ENCODE measurements around the gene TBC1D9B.

The TBC1D9B gene

GRCh38 chr5:179907556-179908324 lies at the start of gene TBC1D9B:
Gene TBC1D9B (minus strand): TSS chr5:179907897. CDS start chr5:179907821, 76 bp downstream.
- no peak for FAIRE-seq
- peak; percentile 28 for DNase-seq (ENCODE audit: low spot score)

- FAIRE-seq = no peak
Measured at GRCh38 chr5:179955630-179956029, 47.9 kb upstream of the TBC1D9B start.

GRCh38 chr5:179955062-179955461 lies 47.4 kb upstream of the TBC1D9B start:
- DNase-seq (ENCODE audit: low spot score) (no peak), FAIRE-seq (no peak)

More at GRCh38 chr5:179955630-179956029, 47.9 kb upstream of the TBC1D9B start:
- no peak for DNase-seq (ENCODE audit: low spot score)

- DNase-seq (ENCODE audit: low spot score) (no peak), FAIRE-seq (no peak)
Measured at GRCh38 chr5:179954434-179954833, 46.7 kb upstream of the TBC1D9B start.

GRCh38 chr5:179953987-179954386 lies 46.3 kb upstream of the TBC1D9B start:
- FAIRE-seq (no peak), DNase-seq (ENCODE audit: low spot score) (no peak)

DNA sequence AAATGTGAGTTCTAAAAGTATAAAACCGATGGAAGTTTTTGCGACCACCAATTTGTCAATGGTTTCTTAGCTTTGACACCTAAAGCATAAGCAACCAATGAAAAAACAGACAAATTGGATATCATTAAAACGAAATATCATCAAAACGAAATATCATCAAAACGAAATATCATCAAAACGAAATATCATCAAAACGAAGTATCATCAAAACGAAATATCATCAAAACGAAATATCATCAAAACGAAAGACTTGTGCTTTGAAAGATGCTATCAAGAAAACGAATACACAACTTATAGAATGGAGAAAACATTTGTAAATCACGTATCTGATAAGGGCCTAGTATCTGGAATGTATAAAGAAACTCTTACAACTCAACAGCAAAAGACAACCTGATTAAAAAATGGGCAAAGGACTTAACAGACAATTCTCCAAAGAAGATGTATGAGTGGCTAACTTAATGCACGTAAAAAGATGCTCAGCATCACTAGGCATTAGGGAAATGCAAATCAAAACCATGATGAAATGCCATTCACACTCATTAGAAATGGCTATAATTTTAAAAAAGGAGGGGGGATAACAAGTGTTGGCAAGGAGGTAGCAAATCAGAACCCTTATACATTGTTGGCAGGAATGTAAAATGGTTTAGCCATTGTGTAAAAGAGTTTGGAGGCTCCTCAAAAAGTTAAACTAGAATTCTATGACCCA lies 29.4 kb upstream of the TBC1D9B start:
- DNase-seq (ENCODE audit: low spot score) = peak; percentile 3
- FAIRE-seq = peak; percentile 71

DNA sequence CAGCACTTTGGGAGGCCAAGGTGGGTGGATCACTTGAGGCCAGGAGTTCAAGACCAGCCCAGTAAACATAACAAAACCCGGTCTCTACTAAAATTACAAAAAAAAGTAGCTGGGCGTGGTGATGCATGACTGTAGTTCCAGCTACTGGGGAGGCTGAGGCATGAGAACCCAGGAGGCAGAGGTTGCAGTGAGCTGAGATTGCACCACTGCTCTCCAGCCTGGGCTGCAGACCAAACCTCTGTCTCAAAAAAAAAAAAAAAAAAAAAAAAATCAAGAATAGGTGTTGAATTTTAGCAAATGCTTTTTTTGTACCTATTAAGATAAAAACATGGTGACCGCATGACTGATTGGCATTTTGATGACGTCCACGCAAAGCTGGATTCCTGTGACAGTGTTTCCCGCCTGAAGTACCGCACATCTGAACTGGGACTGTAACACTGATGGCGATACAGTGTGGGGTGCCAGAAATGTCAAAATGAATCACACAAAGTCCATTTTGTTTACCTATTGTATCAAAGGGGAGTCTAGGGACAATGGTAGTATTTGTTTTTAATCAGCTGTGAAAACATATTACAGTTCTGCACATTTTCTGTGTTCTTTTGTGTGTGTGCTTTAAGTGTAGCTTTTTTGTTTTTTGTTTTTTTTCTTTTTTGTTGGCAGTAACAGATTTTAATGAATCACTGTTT lies 23.2 kb upstream of the TBC1D9B start:
- FAIRE-seq = no peak
- peak; percentile 1 for DNase-seq (ENCODE audit: low spot score)

- DNase-seq (ENCODE audit: low spot score) (no peak), FAIRE-seq (no peak)
Measured at GRCh38 chr5:179927824-179928223, 20.1 kb upstream of the TBC1D9B start.

- no peak for DNase-seq (ENCODE audit: low spot score)
- FAIRE-seq = no peak
Measured at GRCh38 chr5:179926657-179927056, 19.0 kb upstream of the TBC1D9B start.

GRCh38 chr5:179923436-179923835 lies 15.7 kb upstream of the TBC1D9B start:
- DNase-seq (ENCODE audit: low spot score) (no peak), FAIRE-seq (no peak)

DNA sequence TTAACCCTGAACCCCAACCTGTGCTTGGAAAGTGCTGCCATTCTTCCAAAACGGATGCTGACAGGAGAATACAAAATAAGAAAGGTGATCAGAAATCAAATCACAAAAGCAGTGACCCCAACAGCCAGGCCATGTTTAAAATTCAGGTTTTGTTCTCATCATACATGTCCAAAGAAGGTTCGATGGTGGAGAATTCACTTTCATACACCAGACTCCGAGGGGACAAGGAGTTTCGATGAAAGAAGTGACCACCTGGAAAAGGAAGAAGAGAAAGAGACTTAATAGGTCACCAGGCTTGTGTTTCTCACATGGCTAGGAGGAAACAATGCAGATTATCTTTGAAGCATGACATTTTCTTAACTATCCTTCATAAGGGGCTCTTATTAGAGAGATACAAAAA lies 12.5 kb upstream of the TBC1D9B start:
- DNase-seq (ENCODE audit: low spot score) (no peak), FAIRE-seq (no peak)

- FAIRE-seq = no peak
- DNase-seq (ENCODE audit: low spot score) = no peak
Measured at GRCh38 chr5:179919487-179920060, 11.9 kb upstream of the TBC1D9B start.

DNA sequence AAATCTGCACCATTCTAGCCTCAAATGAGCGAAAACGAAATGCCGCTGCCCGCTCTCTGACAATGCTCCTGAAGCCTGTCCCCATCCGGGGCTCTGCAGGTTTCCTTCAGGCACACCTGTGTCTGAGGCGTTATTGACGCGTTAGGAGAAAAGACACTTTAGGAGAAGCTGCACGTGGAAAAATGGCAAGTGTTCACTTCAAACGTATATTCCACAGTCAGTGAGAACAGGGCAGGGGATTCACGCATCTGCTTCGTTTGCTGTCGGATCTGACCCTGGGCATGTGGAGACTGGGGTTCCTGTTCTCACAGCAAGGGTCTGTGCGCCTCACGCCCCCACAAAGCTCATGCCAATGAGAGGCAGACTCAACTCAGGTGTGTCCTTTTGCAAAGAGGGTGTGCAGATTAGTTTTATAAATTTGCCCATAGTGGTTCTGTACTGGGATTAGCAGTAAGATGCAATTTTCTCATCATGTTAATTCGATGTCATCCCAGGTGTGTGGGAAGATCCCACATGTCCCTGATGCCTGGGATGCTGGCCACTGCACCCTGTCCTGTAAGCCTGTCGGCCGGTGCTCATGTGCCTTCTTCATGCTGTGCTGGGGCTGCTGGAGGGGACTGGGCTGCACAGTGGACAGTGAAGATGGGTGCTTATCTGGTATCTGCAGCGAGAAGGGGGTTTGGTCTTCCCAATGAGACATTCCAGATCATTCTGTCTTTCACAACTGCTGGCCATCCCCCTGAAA lies 11.2 kb upstream of the TBC1D9B start:
- FAIRE-seq (no peak), DNase-seq (ENCODE audit: low spot score) (no peak)

- no peak for DNase-seq (ENCODE audit: low spot score)
- no peak for FAIRE-seq
Measured at GRCh38 chr5:179916523-179916922, 8.8 kb upstream of the TBC1D9B start.

GRCh38 chr5:179915406-179915935 lies 7.8 kb upstream of the TBC1D9B start:
- FAIRE-seq = no peak
- DNase-seq (ENCODE audit: low spot score) = no peak

DNA sequence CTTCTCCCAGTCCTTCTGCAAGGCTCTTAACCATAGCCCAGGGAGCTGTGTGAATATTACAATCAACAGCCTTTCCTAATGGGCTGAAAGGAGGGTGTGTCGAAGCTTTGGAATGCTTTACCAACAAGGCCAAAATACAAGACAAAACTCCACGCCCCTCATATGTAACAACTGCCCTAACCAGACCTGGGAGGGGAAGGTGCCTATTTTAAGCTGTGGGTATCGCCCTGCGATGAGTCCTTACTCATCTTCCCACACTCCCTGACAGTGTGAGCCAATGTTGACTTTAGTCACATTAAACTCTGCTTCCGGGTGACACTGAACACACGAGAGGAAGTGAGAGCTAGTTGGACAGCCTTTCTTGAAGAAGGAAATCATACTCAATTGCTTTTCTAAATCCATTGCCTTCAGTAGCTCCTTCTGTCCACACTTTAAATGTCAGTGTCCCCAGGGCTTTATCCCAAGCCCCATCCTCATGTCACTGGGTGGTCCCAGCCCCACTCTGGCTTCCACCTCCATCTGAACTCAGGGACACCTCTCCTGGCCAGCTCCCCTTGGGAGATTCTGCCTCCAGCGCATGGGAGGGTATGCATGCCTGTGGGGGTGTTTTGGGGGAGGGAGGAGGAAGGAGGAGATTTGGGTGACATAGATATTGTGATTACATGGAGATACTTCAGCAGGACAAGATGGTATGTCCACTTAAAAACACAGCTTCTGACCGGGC lies 6.5 kb upstream of the TBC1D9B start:
- FAIRE-seq (no peak), DNase-seq (ENCODE audit: low spot score) (peak; percentile 39)

- DNase-seq (ENCODE audit: low spot score) (no peak), FAIRE-seq (no peak)
Measured at GRCh38 chr5:179913461-179913860, 5.8 kb upstream of the TBC1D9B start.

GRCh38 chr5:179912951-179913350 lies 5.3 kb upstream of the TBC1D9B start:
- no peak for FAIRE-seq

GRCh38 chr5:179912386-179912785 lies 4.7 kb upstream of the TBC1D9B start:
- FAIRE-seq (no peak), DNase-seq (ENCODE audit: low spot score) (no peak)

More at GRCh38 chr5:179912951-179913350, 5.3 kb upstream of the TBC1D9B start:
- DNase-seq (ENCODE audit: low spot score) = no peak

DNA sequence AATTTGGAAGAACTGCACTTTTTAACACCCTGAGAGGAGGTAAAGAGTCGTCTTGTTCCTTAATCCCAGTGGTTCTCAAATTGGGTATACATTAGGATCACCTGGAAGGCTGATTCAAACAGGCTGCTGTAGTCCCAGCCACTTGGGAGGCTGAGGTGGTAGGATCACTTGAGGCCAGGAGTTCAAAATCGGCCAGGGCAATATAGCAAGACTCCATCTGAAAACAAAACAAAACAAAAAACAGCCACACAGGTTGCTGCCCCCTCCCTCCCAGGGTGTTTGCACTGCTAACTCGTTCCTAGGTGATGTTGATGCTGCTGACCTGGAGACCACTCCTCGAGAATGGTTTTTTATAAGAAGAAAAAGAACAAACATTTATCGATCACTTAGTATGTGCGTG lies 1.5 kb upstream of the TBC1D9B start:
- DNase-seq (ENCODE audit: low spot score) (no peak), FAIRE-seq (no peak)
